H9 (cell line): ENCODE data around the gene RCN1. TPM values are rescaled to one million over a fixed set of nuclear protein-coding genes. Genes with fewer than 3 reads are reported as not detected.

Source experiments
- DNase-seq: peaks from one replicate; pipeline ENCODE4 v3.0.0-alpha.2; 2017
- H2AFZ ChIP-seq: one replicate; pipeline ENCODE4 v1.6.1; 2013; ENCODE audit warnings: mild to moderate bottlenecking, low read length, control low read depth, moderate library complexity
- H2AK5ac ChIP-seq: 2 replicates; pipeline ENCODE4 v1.6.1; 2013; ENCODE audit warnings: low read length, control low read depth, mixed read lengths; ENCODE audit not compliant: insufficient read length
- H2BK120ac ChIP-seq: one replicate; pipeline ENCODE4 v1.6.1; 2013; ENCODE audit warnings: low read depth, mild to moderate bottlenecking, low read length, control low read depth, inconsistent platforms; ENCODE audit not compliant: poor library complexity, severe bottlenecking
- H2BK12ac ChIP-seq: 2 replicates; pipeline ENCODE4 v1.6.1; 2013; ENCODE audit warnings: low read length, control low read depth, mixed read lengths, low read depth; ENCODE audit not compliant: insufficient read length
- H2BK15ac ChIP-seq: 2 replicates; pipeline ENCODE4 v1.6.1; 2013; ENCODE audit warnings: low read depth, low read length, control low read depth
- H2BK20ac ChIP-seq: one replicate; pipeline ENCODE4 v1.6.1; 2013; ENCODE audit warnings: low read depth, mild to moderate bottlenecking, low read length, control low read depth, inconsistent platforms; ENCODE audit not compliant: poor library complexity, severe bottlenecking
- H2BK5ac ChIP-seq: 2 replicates; pipeline ENCODE4 v1.6.1; 2013; ENCODE audit warnings: low read length, control low read depth, mixed read lengths; ENCODE audit not compliant: insufficient read length
- H3K14ac ChIP-seq: 2 replicates; pipeline ENCODE4 v1.6.1; 2013; ENCODE audit warnings: low read length, control low read depth; ENCODE audit not compliant: insufficient read depth
- H3K18ac ChIP-seq: 2 replicates; pipeline ENCODE4 v1.6.1; 2013; ENCODE audit warnings: low read depth, mild to moderate bottlenecking, mixed read lengths, low read length, control low read depth; ENCODE audit not compliant: insufficient read length
- H3K23ac ChIP-seq: 2 replicates; pipeline ENCODE4 v1.6.1; 2013; ENCODE audit warnings: low read length, control low read depth, mixed read lengths, low read depth; ENCODE audit not compliant: insufficient read length
- H3K23me2 ChIP-seq: 2 replicates; pipeline ENCODE4 v1.6.1; 2013; ENCODE audit warnings: low read depth, mild to moderate bottlenecking, mixed read lengths, low read length, control low read depth; ENCODE audit not compliant: insufficient read length, poor library complexity, severe bottlenecking
- H3K27ac ChIP-seq: 2 replicates; pipeline ENCODE4 v1.5.1; 2013; ENCODE audit warnings: low read length, control low read depth, mixed read lengths, low read depth; ENCODE audit not compliant: insufficient read length
- H3K27me3 ChIP-seq: 2 replicates; pipeline ENCODE4 v1.6.1; 2013; ENCODE audit warnings: low read length, control low read depth, inconsistent platforms; ENCODE audit not compliant: insufficient read depth
- H3K4ac ChIP-seq: 2 replicates; pipeline ENCODE4 v1.6.1; 2013; ENCODE audit warnings: low read depth, mild to moderate bottlenecking, control low read depth, inconsistent platforms, low read length, moderate library complexity
- H3K4me1 ChIP-seq: 2 replicates; pipeline ENCODE4 v1.6.1; 2013; ENCODE audit warnings: low read length, control low read depth, inconsistent platforms; ENCODE audit not compliant: insufficient read depth
- H3K4me2 ChIP-seq: 2 replicates; pipeline ENCODE4 v1.6.1; 2013; ENCODE audit warnings: low read length, control low read depth, mixed read lengths; ENCODE audit not compliant: insufficient read length, insufficient read depth
- H3K56ac ChIP-seq: 2 replicates; pipeline ENCODE4 v1.6.1; 2013; ENCODE audit warnings: low read depth, mild to moderate bottlenecking, mixed read lengths, low read length, control low read depth; ENCODE audit not compliant: insufficient read length
- H3K79me1 ChIP-seq: 2 replicates; pipeline ENCODE4 v1.6.1; 2013; ENCODE audit warnings: low read depth, mild to moderate bottlenecking, moderate library complexity, low read length, control low read depth, inconsistent platforms; ENCODE audit not compliant: insufficient read depth, poor library complexity, severe bottlenecking
- H3K79me2 ChIP-seq: 2 replicates; pipeline ENCODE4 v1.6.1; 2013; ENCODE audit warnings: low read length, control low read depth, inconsistent platforms; ENCODE audit not compliant: insufficient read depth
- H3K9ac ChIP-seq: 2 replicates; pipeline ENCODE4 v1.6.1; 2013; ENCODE audit warnings: low read length, control low read depth, mixed read lengths; ENCODE audit not compliant: insufficient read length; ENCODE audit errors: extremely low read depth
- H3K9me3 ChIP-seq: one replicate; pipeline ENCODE4 v1.6.1; 2013; ENCODE audit warnings: low read depth, low read length, inconsistent platforms; ENCODE audit not compliant: control insufficient read depth
- H3T11ph ChIP-seq: one replicate; pipeline ENCODE4 v1.6.1; 2013; ENCODE audit warnings: mild to moderate bottlenecking, low read length, control low read depth, inconsistent platforms
- H4K20me1 ChIP-seq: one replicate; pipeline ENCODE4 v1.6.1; 2013; ENCODE audit not compliant: control insufficient read depth, insufficient read length, insufficient read depth
- H4K5ac ChIP-seq: 2 replicates; pipeline ENCODE4 v1.6.1; 2013; ENCODE audit warnings: low read depth, mild to moderate bottlenecking, mixed read lengths, low read length, control low read depth; ENCODE audit not compliant: insufficient read length
- H4K8ac ChIP-seq: replicated peaks from 2 replicates; pipeline ENCODE4 v1.6.1; 2013; ENCODE audit warnings: low read length, control low read depth, mixed read lengths, low read depth; ENCODE audit not compliant: insufficient read length
- H4K91ac ChIP-seq: 2 replicates; pipeline ENCODE4 v1.6.1; 2013; ENCODE audit warnings: low read depth, mild to moderate bottlenecking, moderate library complexity, mixed read lengths, low read length, control low read depth; ENCODE audit not compliant: insufficient read length
- H3K27ac Mint-ChIP-seq, 3 experiments: 2 replicates in 2 of 3; 3 replicates in 1 of 3; pipeline ENCODE4 v1.8.0; 2020 to 2021; ENCODE audit warnings: mixed read lengths in 3 of 3, mild to moderate bottlenecking in 1 of 3, moderate library complexity in 1 of 3
- H3K27me3 Mint-ChIP-seq: 2 replicates; pipeline ENCODE4 v1.8.0; 2021; ENCODE audit warnings: low read depth, mild to moderate bottlenecking, moderate library complexity, mixed read lengths
- H3K36me3 Mint-ChIP-seq, 3 experiments: 2 replicates in 2 of 3; 3 replicates in 1 of 3; pipeline ENCODE4 v1.8.0; 2020 to 2021; ENCODE audit warnings: low read depth in 3 of 3, mixed read lengths in 3 of 3; ENCODE audit not compliant: insufficient read depth in 1 of 3
- H3K4me1 Mint-ChIP-seq, 2 experiments: 2 replicates each; pipeline ENCODE4 v1.8.0; 2020; ENCODE audit warnings: mixed read lengths in 2 of 2
- H3K4me3 Mint-ChIP-seq, 2 experiments: 2 replicates in 1 of 2; 3 replicates in 1 of 2; pipeline ENCODE4 v1.8.0; 2020 to 2021; ENCODE audit warnings: mild to moderate bottlenecking in 2 of 2, mixed read lengths in 2 of 2, moderate library complexity in 1 of 2
- H3K9me3 Mint-ChIP-seq, 2 experiments: 2 replicates in 1 of 2; 3 replicates in 1 of 2; pipeline ENCODE4 v1.8.0; 2020; ENCODE audit warnings: mild to moderate bottlenecking in 2 of 2, mixed read lengths in 2 of 2, moderate library complexity in 1 of 2
- WGBS: extraction: QIAGEN DNeasy Blood & Tissue Kit; methylation state at CpG from one replicate; pipeline ENCODE4 v1.1.7; 2013; ENCODE audit warnings: missing lambda C conversion rate, low lambda C conversion rate, mixed read lengths; ENCODE audit not compliant: insufficient read length; ENCODE audit errors: extremely low coverage; 5-methylcytosine and 5-hydroxymethylcytosine counted together
- total RNA-seq: library from RNA; stranded (reverse); gene quantifications from 2 replicates; pipeline ENCODE4 v1.2.1, GENCODE V29; 2021
- TF ChIP-seq, protein P1 (sequence below): fragments of 200-600 bp; sonication (generic); conservative IDR thresholded peaks from 3 replicates; pipeline ENCODE4 v1.8.0; 2021; ENCODE audit warnings: antibody characterized with exemption, mild to moderate bottlenecking

Gene RCN1
- total RNA-seq, 1 experiment from 2014 or later = 109 TPM

GRCh38 chr11:32073644-32074026 lies 17.2 kb upstream of the RCN1 start:
- Mint-ChIP-seq H3K4me3 (no peak overlapping the region), H3K36me3 (no peaks in the 10 kb centered on the region), H3K27ac (no peak overlapping the region), H3K9me3 (no peaks in the 10 kb centered on the region), H3K27me3 (no peaks in the 10 kb centered on the region; the same call in none of the 2 replicates), H3K4me1 (peaks cover 39% of the 10 kb centered on the region in 2 experiments)
- Histone ChIP-seq H3K9me3 (no peaks in the 10 kb centered on the region), H3K18ac (no peak overlapping the region), H2AFZ (no peak overlapping the region), H3K23me2 (no peaks in the 10 kb centered on the region), H4K91ac (no peak overlapping the region), H3T11ph (no peak overlapping the region), H3K79me2 (no peaks in the 10 kb centered on the region), H3K4ac (no peak overlapping the region), H2BK20ac (no peak overlapping the region), H3K14ac (no peak overlapping the region), H3K27me3 (no peaks in the 10 kb centered on the region), H2AK5ac (no peak overlapping the region), H2BK120ac (no peak overlapping the region), H3K23ac (no peak overlapping the region), H2BK5ac (no peak overlapping the region), H4K20me1 (no peaks in the 10 kb centered on the region), H2BK15ac (no peak overlapping the region), H3K9ac (no peak overlapping the region), H3K4me2 (no peak overlapping the region), H3K79me1 (no peaks in the 10 kb centered on the region), H3K27ac (no peak overlapping the region), H3K56ac (no peak overlapping the region), H4K8ac (no peak overlapping the region), H4K5ac (no peak overlapping the region), H2BK12ac (no peak overlapping the region), H3K4me1 (no peaks in the 10 kb centered on the region)
- WGBS = no CpG with 5 or more reads among the region's 1 CpG
- no peak for DNase-seq
- TF ChIP-seq, protein P1, sequence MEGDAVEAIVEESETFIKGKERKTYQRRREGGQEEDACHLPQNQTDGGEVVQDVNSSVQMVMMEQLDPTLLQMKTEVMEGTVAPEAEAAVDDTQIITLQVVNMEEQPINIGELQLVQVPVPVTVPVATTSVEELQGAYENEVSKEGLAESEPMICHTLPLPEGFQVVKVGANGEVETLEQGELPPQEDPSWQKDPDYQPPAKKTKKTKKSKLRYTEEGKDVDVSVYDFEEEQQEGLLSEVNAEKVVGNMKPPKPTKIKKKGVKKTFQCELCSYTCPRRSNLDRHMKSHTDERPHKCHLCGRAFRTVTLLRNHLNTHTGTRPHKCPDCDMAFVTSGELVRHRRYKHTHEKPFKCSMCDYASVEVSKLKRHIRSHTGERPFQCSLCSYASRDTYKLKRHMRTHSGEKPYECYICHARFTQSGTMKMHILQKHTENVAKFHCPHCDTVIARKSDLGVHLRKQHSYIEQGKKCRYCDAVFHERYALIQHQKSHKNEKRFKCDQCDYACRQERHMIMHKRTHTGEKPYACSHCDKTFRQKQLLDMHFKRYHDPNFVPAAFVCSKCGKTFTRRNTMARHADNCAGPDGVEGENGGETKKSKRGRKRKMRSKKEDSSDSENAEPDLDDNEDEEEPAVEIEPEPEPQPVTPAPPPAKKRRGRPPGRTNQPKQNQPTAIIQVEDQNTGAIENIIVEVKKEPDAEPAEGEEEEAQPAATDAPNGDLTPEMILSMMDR = no peak
